Type B pancreatic cell (in vitro differentiated cells): Measurements from ENCODE around the gene GJB5. TPM values are rescaled to one million over a fixed set of nuclear protein-coding genes. Genes with fewer than 3 reads are reported as not detected.

Source experiments
- DNase-seq: peaks from one replicate; pipeline ENCODE4 v3.0.0; 2021; ENCODE audit warnings: mixed read lengths; ENCODE audit not compliant: unreplicated experiment; ENCODE audit errors: extremely low spot score
- H3K27ac Mint-ChIP-seq: 2 replicates; pipeline ENCODE4 v1.8.0; 2021; ENCODE audit warnings: mild to moderate bottlenecking, mixed read lengths
- H3K27me3 Mint-ChIP-seq: 2 replicates; pipeline ENCODE4 v1.8.0; 2021; ENCODE audit warnings: mixed read lengths
- H3K36me3 Mint-ChIP-seq: 2 replicates; pipeline ENCODE4 v1.8.0; 2021; ENCODE audit warnings: mixed read lengths
- H3K4me1 Mint-ChIP-seq: one replicate; pipeline ENCODE4 v1.8.0; 2021; ENCODE audit warnings: mixed read lengths; ENCODE audit not compliant: unreplicated experiment
- H3K4me3 Mint-ChIP-seq: 2 replicates; pipeline ENCODE4 v1.8.0; 2021; ENCODE audit warnings: mild to moderate bottlenecking, mixed read lengths
- H3K9me3 Mint-ChIP-seq: 2 replicates; pipeline ENCODE4 v1.8.0; 2021; ENCODE audit warnings: mixed read lengths
- CTCF ChIP-seq: fragments of 200-600 bp; sonication (generic); conservative IDR thresholded peaks from 2 replicates; pipeline ENCODE4 v1.5.0; 2021; ENCODE audit warnings: antibody characterized with exemption, mild to moderate bottlenecking
- total RNA-seq: library from RNA; stranded (reverse); gene quantifications from 2 replicates; pipeline ENCODE4 v1.2.1, GENCODE V29; 2021; ENCODE audit warnings: low replicate concordance

Gene GJB5
- total RNA-seq, 1 donor from 2014 or later: 2.0 TPM

- H3K4me1 Mint-ChIP-seq: no peaks in the 10 kb centered on the region
- no peaks in the 10 kb centered on the region for H3K36me3 Mint-ChIP-seq
- H3K27me3 Mint-ChIP-seq: peaks cover 43% of the 10 kb centered on the region
- H3K27ac Mint-ChIP-seq: no peak overlapping the region
- H3K4me3 Mint-ChIP-seq: no peak overlapping the region
- no peaks in the 10 kb centered on the region for H3K9me3 Mint-ChIP-seq
- no peak for TF ChIP-seq CTCF
- no peak for DNase-seq
These were observed 22.9 kb downstream of the GJB5 start for GRCh38 chr1:34777519-34778321.

GRCh38 chr1:34778381-34778780, 23.5 kb downstream of the GJB5 start:
- H3K27me3 Mint-ChIP-seq: peaks cover 50% of the 10 kb centered on the region
- H3K36me3 Mint-ChIP-seq: no peaks in the 10 kb centered on the region
- TF ChIP-seq CTCF: no peak
- no peaks in the 10 kb centered on the region for H3K4me1 Mint-ChIP-seq
- no peaks in the 10 kb centered on the region for H3K9me3 Mint-ChIP-seq
- H3K27ac Mint-ChIP-seq: no peak overlapping the region
- DNase-seq: no peak
- H3K4me3 Mint-ChIP-seq: no peak overlapping the region

DNA sequence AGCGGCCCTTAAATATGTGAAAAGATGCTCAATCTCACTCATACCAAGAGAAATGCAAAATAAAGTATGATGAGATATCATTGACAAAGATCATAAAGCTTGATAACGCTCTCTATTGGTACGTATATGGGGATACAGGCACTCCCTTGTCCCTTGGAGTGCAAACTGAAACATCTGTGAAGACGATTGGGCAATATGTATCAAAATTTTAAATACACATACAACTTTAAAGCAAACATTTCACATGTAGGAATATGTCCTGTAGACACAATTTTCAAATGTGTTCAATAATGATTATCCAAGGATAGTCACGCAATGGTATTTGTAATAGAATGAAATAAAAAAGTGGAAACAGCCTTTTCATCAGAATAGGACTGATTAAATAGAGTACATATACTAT, 24.2 kb downstream of the GJB5 start:
- H3K9me3 Mint-ChIP-seq: no peaks in the 10 kb centered on the region
- no peaks in the 10 kb centered on the region for H3K36me3 Mint-ChIP-seq
- no peaks in the 10 kb centered on the region for H3K4me1 Mint-ChIP-seq
- H3K27me3 Mint-ChIP-seq: peaks cover 55% of the 10 kb centered on the region
- peak overlapping the region; percentile 64 for H3K4me3 Mint-ChIP-seq
- TF ChIP-seq CTCF: no peak
- H3K27ac Mint-ChIP-seq: no peak overlapping the region
- DNase-seq: no peak

DNA sequence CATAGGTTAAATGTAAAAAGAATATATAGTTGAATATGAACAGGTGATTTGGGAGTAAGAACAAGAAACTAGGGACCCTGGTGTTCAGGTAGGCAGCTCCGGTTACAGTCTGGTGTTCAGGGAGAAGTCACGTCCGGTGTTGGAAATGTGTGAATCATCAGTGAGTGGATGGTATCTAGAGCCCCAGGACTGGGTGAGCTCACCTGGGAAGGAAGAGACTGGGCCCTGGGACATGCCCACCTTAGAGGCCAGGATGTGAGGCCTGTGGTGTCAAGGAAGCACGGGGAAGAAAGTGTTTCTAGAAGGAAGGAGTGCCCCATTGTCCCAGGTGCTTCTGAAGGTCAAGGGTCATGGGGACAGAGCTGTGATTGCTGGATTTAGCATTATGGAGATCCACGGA, 24.7 kb downstream of the GJB5 start:
- no peaks in the 10 kb centered on the region for H3K36me3 Mint-ChIP-seq
- DNase-seq: no peak
- H3K4me1 Mint-ChIP-seq: no peaks in the 10 kb centered on the region
- H3K27me3 Mint-ChIP-seq: peaks cover 60% of the 10 kb centered on the region
- peak overlapping the region; percentile 70 for H3K27ac Mint-ChIP-seq
- TF ChIP-seq CTCF: no peak
- H3K4me3 Mint-ChIP-seq: peak overlapping the region; percentile 64
- no peaks in the 10 kb centered on the region for H3K9me3 Mint-ChIP-seq

DNA sequence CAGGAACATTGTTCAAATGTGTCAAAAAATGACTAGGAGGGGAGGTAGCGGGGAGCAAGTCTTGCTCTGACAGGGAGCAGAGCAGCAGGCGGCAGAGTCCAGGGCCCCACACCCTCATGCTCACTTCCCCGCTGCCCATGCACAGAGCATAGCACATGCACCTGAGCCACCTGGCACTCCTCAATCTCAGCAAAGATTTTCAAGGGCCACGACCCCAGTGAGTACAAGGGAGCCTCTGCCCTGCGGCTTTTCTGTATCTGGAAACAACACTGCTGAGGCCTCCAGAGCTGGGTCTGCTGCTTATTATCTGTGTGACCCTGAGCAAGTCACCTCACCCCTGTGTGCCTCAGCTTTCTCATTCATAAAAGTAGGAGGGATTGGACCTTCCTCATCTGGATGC, 25.1 kb downstream of the GJB5 start:
- Mint-ChIP-seq H3K27me3 (peaks cover 64% of the 10 kb centered on the region), H3K4me3 (peak overlapping the region; percentile 64), H3K9me3 (no peaks in the 10 kb centered on the region), H3K4me1 (no peaks in the 10 kb centered on the region), H3K27ac (no peak overlapping the region), H3K36me3 (no peaks in the 10 kb centered on the region)
- no peak for DNase-seq
- TF ChIP-seq CTCF: no peak
